HepG2 (cell line): ENCODE measurements around the gene POFUT1. TPM values are rescaled to one million over a fixed set of nuclear protein-coding genes. Genes with fewer than 3 reads are reported as not detected.
"Not testable (repeated sequence)": the region's sequence is repeated elsewhere in the genome, so short reads cannot be mapped to it uniquely, and the experiment has no call there.

ENCODE experiments used
- ATAC-seq: fragments of 200-7000 bp; cut with Tn5 transposase; 3 replicates; pipeline ENCODE4 v1.9.1; 2020; ENCODE audit warnings: mild to moderate bottlenecking, moderate library complexity
- BruUV-seq: library from RNA; stranded (reverse); fragments of 400-500 nt; replicated peaks from 2 replicates; lab custom pipeline; 2021; lab: Mats Ljungman, UMichigan
- CTCF ChIA-PET: fragments of 300-600 bp; formaldehyde crosslinking; extraction: SDS; loops from one replicate; lab custom pipeline; 2021; ENCODE audit warnings: low total read pairs, inconsistent platforms, low intra/inter-chr PET ratio; lab: Yijun Ruan, JAX
- POLR2A ChIA-PET: fragments of 350-600 bp; sonication (Branson Sonifier 250); formaldehyde crosslinking; loops from one replicate; lab custom pipeline; 2020; ENCODE audit warnings: antibody characterized with exemption, inconsistent platforms; lab: Yijun Ruan, JAX
- DNase-seq: peaks from one replicate; pipeline ENCODE4 v3.0.0-alpha.2; 2015; ENCODE audit warnings: low spot score
- FAIRE-seq: peaks from 3 replicates; lab custom pipeline; 2011; peaks lifted over from hg19 to GRCh38; lab: Jason Lieb, UNC
- H2AFZ ChIP-seq: one replicate; pipeline ENCODE4 v1.6.1; 2011; ENCODE audit warnings: low read length, inconsistent platforms
- H3K27ac ChIP-seq: fragments of 300-600 bp; 3 replicates; pipeline ENCODE4 v1.8.0; 2011; ENCODE audit warnings: mixed run types, mild to moderate bottlenecking, mixed read lengths, low read length, inconsistent platforms; ENCODE audit not compliant: insufficient read depth; ENCODE audit errors: extremely low read length
- H3K27me3 ChIP-seq, 2 experiments: fragments of 200-600 bp in 1 of 2; 2 replicates in 1 of 2; 3 replicates in 1 of 2; pipeline versions ENCODE4 v1.6.0 to v1.8.0; 2011; ENCODE audit warnings: low read length in 2 of 2, mild to moderate bottlenecking in 2 of 2, moderate library complexity in 2 of 2, inconsistent platforms in 1 of 2; ENCODE audit not compliant: insufficient read depth in 2 of 2, control insufficient read depth in 1 of 2
- H3K36me3 ChIP-seq, 2 experiments: fragments of 200-600 bp in 1 of 2; replicated peaks in 1 of 2; 2 replicates in 1 of 2; 3 replicates in 1 of 2; pipeline versions ENCODE4 v1.5.1 to v1.8.0; 2011; ENCODE audit warnings: low read length in 2 of 2, inconsistent platforms in 1 of 2; ENCODE audit not compliant: insufficient read depth in 2 of 2, control insufficient read depth in 1 of 2
- H3K4me1 ChIP-seq: 2 replicates; pipeline ENCODE4 v1.5.1; 2012; ENCODE audit warnings: low read length, inconsistent platforms; ENCODE audit not compliant: insufficient read depth
- H3K4me2 ChIP-seq: 2 replicates; pipeline ENCODE4 v1.6.0; 2011; ENCODE audit warnings: low read depth, low read length, inconsistent platforms
- H3K4me3 ChIP-seq, 3 experiments: fragments of 200-600 bp in 1 of 3; sonication (generic), shearing (Covaris generic) in 1 of 3; replicated peaks in 1 of 3; 2 replicates each; pipeline ENCODE4 v1.5.1; 2011 to 2016; ENCODE audit warnings: low read length in 3 of 3, inconsistent platforms in 2 of 3, low read depth in 2 of 3, mild to moderate bottlenecking in 2 of 3, control low read depth in 1 of 3, mixed read lengths in 1 of 3; ENCODE audit not compliant: insufficient read depth in 1 of 3
- H3K79me2 ChIP-seq: one replicate; pipeline ENCODE4 v1.6.1; 2011; ENCODE audit warnings: low read length, inconsistent platforms; ENCODE audit not compliant: insufficient read depth
- H3K9ac ChIP-seq: 2 replicates; pipeline ENCODE4 v1.6.0; 2011; ENCODE audit warnings: mild to moderate bottlenecking, low read depth, low read length, inconsistent platforms; ENCODE audit not compliant: insufficient read depth
- H3K9me3 ChIP-seq: 2 replicates; pipeline ENCODE4 v1.5.1; 2012; ENCODE audit warnings: mild to moderate bottlenecking, low read length
- H4K20me1 ChIP-seq: 2 replicates; pipeline ENCODE4 v1.6.0; 2011; ENCODE audit warnings: inconsistent platforms, mild to moderate bottlenecking, low read length, moderate library complexity; ENCODE audit not compliant: insufficient read depth
- CTCF ChIP-seq: sonication (generic); formaldehyde crosslinking; IDR thresholded peaks from 2 replicates; pipeline ENCODE4 v1.5.0; 2020; ENCODE audit warnings: mild to moderate bottlenecking, missing genetic modification reagents, moderate library complexity
- FOXA1 ChIP-seq, 2 experiments: fragments of 450-650 bp in 1 of 2; sonication (generic) in 1 of 2; formaldehyde crosslinking in 1 of 2; IDR thresholded peaks; 2 replicates each; pipeline versions ENCODE4 v1.4.0 to v1.6.1; 2016 to 2020; ENCODE audit warnings: missing genetic modification reagents in 1 of 2
- HOXA3 ChIP-seq: sonication (generic); formaldehyde crosslinking; IDR thresholded peaks from 2 replicates; pipeline ENCODE4 v1.5.0; 2020; ENCODE audit warnings: missing genetic modification reagents
- POLR2A ChIP-seq, 2 experiments: IDR thresholded peaks; 2 replicates each; pipeline ENCODE4 v1.6.1; 2011; ENCODE audit warnings: low read depth in 2 of 2, low read length in 2 of 2, mild to moderate bottlenecking in 1 of 2, moderate library complexity in 1 of 2; ENCODE audit not compliant: insufficient read depth in 1 of 2
- SP2 ChIP-seq: sonication (generic); formaldehyde crosslinking; IDR thresholded peaks from 2 replicates; pipeline ENCODE4 v1.5.1; 2020; ENCODE audit warnings: mild to moderate bottlenecking, missing genetic modification reagents
- STAG1 ChIP-seq: sonication (generic); formaldehyde crosslinking; IDR thresholded peaks from 2 replicates; pipeline ENCODE4 v1.4.0; 2020; ENCODE audit warnings: missing genetic modification reagents
- ZBTB33 ChIP-seq: sonication (generic); formaldehyde crosslinking; IDR thresholded peaks from 2 replicates; pipeline ENCODE4 v1.4.0; 2020; ENCODE audit warnings: missing genetic modification reagents
- ZNF687 ChIP-seq: sonication (generic); formaldehyde crosslinking; IDR thresholded peaks from 2 replicates; pipeline ENCODE4 v1.5.1; 2020; ENCODE audit warnings: mild to moderate bottlenecking, missing genetic modification reagents, moderate library complexity
- WGBS: methylation state at CpG from one replicate; pipeline ENCODE4 v1.1.6; 2017; ENCODE audit warnings: low lambda C conversion rate; 5-methylcytosine and 5-hydroxymethylcytosine counted together
- in situ Hi-C: cut with HindIII; loops from 2 replicates; pipeline ENCODE4 v1.10.0; 2017; ENCODE audit warnings: low pct_unique_long_range_greater_than_20kb; ENCODE audit not compliant: extremely low pct_ligation_motif_present
- intact Hi-C: fragments of 100-400 bp; cut with micrococcal nuclease; formaldehyde crosslinking; loops from one replicate; pipeline ENCODE4 v1.10.0; 2022; ENCODE audit not compliant: unreplicated experiment
- polyA plus RNA-seq, 8 experiments: library from polyadenylated mRNA; depleted of rRNA in 3 of 8; stranded (reverse) in 7 of 8; unstranded in 1 of 8; fragments of >200 nt; fragmentation: Illumina TruSeq in 4 of 8; extraction: Trizol in 4 of 8; gene quantifications; 2 replicates each; pipeline versions ENCODE4 v1.2.1 to v1.2.3, GENCODE V29; 2011 to 2016; ENCODE audit warnings: low read depth in 4 of 8, missing spikeins in 1 of 8, mixed read lengths in 1 of 8; ENCODE audit not compliant: insufficient read depth in 1 of 8
- total RNA-seq, 5 experiments: library from RNA; depleted of rRNA; stranded (reverse); fragments of >200 nt; fragmentation: Illumina TruSeq; extraction: Trizol; gene quantifications; 2 replicates each; pipeline ENCODE4 v1.2.3, GENCODE V29; 2016; ENCODE audit warnings: low read depth in 1 of 5

POFUT1 gene
- total and polyA plus RNA-seq, 2 of the 13 experiments (the other 11 are each of a cell fraction or from before 2014, with no cell fraction given): 35.5 to 58.3 TPM

- TF ChIP-seq ZBTB33: peak; percentile 59; the same call in 1 of the 2 replicates
- no peak for TF ChIP-seq SP2 (CRISPR knock-in tag)
- no peak for TF ChIP-seq FOXA1 (IDR thresholded peaks at IDR 0.05)
- peak; percentile 62; the same call in 1 of the 2 replicates for TF ChIP-seq FOXA1 (CRISPR knock-in tag; IDR thresholded peaks at IDR 0.05)
- TF ChIP-seq, all 625 proteins: peak for 10
Measured at GRCh38 chr20:32195581-32195980, 12.1 kb upstream of the POFUT1 start (continued).

GRCh38 chr20:32196613-32197012, 11.1 kb upstream of the POFUT1 start:
- WGBS: 98% methylated on average over 11 of the region's 11 CpGs

GRCh38 chr20:32197136-32197535, 10.5 kb upstream of the POFUT1 start:
- WGBS: 98% methylated on average over 20 of the region's 20 CpGs
- Histone ChIP-seq H3K36me3 (peaks cover 60 to 79% of the 10 kb centered on the region in 2 experiments), H3K4me1 (peaks cover 31% of the 10 kb centered on the region), H4K20me1 (peaks cover 29% of the 10 kb centered on the region), H3K79me2 (peaks cover 29% of the 10 kb centered on the region)
- H3K9ac ChIP-seq, H3K4me2 ChIP-seq, H3K27me3 ChIP-seq, H2AFZ ChIP-seq, in situ Hi-C loops, H3K4me3 ChIP-seq, POLR2A ChIA-PET, H3K9me3 ChIP-seq, DNase-seq, intact Hi-C loops, FAIRE-seq, H3K27ac ChIP-seq, CTCF ChIA-PET, BruUV-seq: not testable (repeated sequence)
- peak; percentile 27 for ATAC-seq
- TF ChIP-seq STAG1 (CRISPR knock-in tag) (peak; percentile 53), ZNF687 (CRISPR knock-in tag) (peak; percentile 40), HOXA3 (0 out of 2 replicates have a peak, but pooled peaks have one; percentile 25), CTCF (CRISPR knock-in tag) (peak; percentile 61), POLR2A (IDR thresholded peaks at IDR 0.05; ENCODE audit: insufficient read depth in 1 of 2, low read depth in 2 of 2, low read length in 2 of 2) (peak in 1 of 2 experiments; percentile 38; a peak in 1 of 4 replicates)

More at GRCh38 chr20:32196613-32197012, 11.1 kb upstream of the POFUT1 start:
- Histone ChIP-seq H3K36me3 (peaks cover 58 to 77% of the 10 kb centered on the region in 2 experiments), H4K20me1 (peaks cover 24% of the 10 kb centered on the region), H3K79me2 (peaks cover 23% of the 10 kb centered on the region), H3K4me1 (peaks cover 31% of the 10 kb centered on the region)
- H3K9me3 ChIP-seq, H3K4me3 ChIP-seq, H3K4me2 ChIP-seq, H3K27ac ChIP-seq, CTCF ChIA-PET, DNase-seq, intact Hi-C loops, H3K27me3 ChIP-seq, BruUV-seq, in situ Hi-C loops, H2AFZ ChIP-seq, FAIRE-seq, H3K9ac ChIP-seq: not testable (repeated sequence)
- peak; percentile 6; the same call in 1 of the 3 replicates for ATAC-seq
- POLR2A ChIA-PET: interaction anchor here (1.4 kb wide), 1 partner anchor 9 kb away, joined by 3 read pairs; no protein-coding TSS in a partner anchor
